GM19023 (cell line): Measurements from ENCODE around the gene KMT2B.

Source experiments
- ATAC-seq: cut with Tn5 transposase; IDR thresholded peaks from one replicate; pipeline ENCODE4 v1.9.1; 2021; ENCODE audit warnings: mild to moderate bottlenecking, moderate library complexity; ENCODE audit not compliant: unreplicated experiment

Gene KMT2B

DNA sequence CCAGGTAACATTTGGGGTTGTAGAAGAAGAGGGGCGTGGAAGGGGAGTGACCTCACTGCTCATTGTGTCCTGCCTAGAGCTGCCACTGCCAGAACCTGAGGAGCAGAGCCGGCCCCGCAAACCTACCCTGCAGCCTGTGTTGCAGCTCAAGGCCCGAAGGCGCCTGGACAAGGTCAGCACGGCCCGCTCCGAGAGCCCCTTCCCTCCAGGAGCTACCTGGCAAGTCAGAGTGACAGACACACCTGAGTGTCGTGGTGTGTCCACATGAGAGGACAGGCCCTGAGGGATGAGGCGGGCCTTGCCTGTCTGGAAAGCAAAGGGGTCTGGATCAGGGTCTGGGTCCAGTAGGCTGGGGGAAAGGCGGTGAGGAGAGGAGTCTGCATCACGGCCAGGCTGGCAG is 6.8 kb downstream of the KMT2B start:
- ATAC-seq, result no peak

DNA sequence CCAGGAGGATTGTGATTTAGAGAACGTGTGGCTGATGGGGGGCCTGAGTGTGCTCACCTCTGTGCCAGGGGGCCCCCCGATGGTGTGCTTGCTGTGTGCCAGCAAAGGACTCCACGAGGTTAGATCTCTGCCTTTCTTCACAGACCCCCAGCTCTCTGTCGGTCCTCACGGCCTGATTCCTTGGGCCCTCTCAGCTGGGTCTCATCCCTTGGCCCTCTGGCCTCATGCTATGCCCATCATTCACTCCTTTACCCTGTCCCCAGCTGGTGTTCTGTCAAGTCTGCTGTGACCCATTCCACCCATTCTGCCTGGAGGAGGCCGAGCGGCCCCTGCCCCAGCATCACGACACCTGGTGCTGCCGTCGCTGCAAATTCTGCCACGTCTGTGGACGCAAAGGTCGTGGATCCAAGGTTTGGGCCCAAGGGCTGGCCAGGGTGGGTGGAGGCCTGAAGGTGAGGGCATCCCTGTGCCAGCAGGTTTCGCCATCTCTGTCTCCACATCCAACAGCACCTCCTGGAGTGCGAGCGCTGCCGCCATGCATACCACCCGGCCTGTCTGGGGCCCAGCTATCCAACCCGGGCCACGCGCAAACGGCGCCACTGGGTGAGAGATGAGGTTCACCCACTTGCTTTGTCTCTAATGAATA is 7.5 kb downstream of the KMT2B start:
- no peak for ATAC-seq

- ATAC-seq, result no peak
Observed at GRCh38 chr19:35727053-35727955, 9.5 kb downstream of the KMT2B start.

DNA sequence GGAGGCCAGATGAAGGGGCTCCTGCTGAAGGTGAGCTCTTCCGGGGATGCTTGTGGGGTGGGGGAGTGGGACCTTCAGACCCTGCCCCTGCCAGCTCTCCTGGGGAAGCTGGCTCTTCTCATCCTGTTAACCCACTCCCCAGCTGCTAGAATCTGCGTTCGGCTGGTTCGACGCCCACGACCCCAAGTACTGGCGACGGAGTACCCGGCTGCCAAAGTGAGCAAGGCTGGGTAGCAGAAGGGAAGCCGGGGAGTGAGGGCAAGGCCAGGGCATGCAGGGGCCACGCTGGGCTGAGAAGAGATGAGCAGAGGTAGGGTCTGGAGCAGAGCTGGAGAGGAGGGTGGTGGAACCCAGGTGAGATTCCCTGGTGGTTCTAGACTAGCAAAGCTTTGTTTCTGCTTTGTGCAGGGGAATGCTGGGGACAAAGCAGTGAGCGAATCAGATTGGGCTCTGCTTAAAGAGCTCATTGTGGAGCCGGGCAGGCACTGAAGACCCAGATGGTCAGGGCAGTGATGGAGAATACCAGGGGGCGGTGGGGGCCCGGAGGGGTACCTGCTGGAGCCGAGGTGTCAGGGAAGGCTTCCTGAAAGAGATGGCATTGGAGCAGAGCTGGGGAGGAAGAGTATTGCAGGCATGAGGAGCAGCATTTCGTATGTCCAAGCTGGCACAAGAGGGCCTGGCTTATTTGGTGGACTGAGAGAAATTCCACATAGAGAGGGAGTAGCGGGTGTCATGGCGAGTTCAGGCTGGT is 10.3 kb downstream of the KMT2B start:
- ATAC-seq, result no peak

GRCh38 chr19:35729021-35729420 is 11.2 kb downstream of the KMT2B start:
- ATAC-seq, result no peak

DNA sequence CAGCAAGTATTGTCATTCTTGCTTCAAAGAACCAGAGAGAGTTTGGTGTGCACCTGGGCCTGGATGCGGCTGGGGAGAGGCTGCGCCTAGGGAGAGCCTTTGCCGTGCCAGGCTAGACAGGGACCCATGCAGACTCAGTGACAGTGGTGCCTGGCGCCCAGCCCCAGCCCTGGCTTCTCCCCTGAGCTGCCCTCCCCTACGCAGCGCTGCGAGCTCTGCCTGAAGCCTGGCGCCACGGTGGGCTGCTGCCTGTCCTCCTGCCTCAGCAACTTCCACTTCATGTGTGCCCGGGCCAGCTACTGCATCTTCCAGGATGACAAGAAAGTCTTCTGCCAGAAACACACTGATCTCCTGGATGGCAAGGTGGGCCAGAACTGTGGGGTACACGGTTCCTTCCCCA is 12.0 kb downstream of the KMT2B start:
- no peak for ATAC-seq

DNA sequence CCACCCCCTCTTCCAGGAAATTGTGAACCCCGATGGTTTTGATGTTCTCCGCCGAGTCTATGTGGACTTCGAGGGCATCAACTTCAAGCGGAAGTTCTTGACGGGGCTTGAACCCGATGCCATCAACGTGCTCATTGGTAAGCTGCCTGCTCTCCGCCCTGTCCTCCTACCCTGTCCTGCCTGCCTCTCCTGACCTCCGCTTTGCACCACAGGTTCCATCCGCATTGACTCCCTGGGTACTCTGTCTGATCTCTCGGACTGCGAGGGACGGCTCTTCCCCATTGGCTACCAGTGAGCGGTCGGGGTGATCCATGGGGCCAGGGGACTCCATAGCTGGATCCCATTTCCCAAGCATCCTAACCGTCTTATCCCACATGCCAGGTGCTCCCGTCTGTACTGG is 12.5 kb downstream of the KMT2B start:
- no peak for ATAC-seq

GRCh38 chr19:35731353-35731752 is 13.6 kb downstream of the KMT2B start:
- no peak for ATAC-seq

DNA sequence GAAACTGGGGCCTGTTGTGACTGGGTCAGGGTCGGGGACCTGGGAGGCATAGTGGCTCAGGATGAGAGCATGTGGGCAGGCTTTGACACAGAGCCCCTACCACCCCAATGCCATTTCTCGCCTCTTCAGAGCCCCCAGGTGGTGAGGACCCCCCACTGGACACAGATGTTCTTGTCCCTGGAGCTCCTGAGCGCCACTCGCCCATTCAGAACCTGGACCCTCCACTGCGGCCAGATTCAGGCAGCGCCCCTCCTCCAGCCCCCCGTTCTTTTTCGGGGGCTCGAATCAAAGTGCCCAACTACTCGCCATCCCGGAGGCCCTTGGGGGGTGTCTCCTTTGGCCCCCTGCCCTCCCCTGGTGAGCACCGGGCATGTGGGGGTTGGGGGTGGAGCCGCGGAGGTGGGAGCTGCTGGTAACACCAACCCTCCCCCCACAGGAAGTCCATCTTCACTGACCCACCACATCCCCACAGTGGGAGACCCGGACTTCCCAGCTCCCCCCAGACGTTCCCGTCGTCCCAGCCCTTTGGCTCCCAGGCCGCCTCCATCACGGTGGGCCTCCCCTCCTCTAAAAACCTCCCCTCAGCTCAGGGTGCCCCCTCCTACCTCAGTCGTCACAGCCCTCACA is 14.1 kb downstream of the KMT2B start:
- ATAC-seq, result no peak

GRCh38 chr19:35732540-35733179 is 14.9 kb downstream of the KMT2B start:
- no peak for ATAC-seq

GRCh38 chr19:35733180-35734125 is 15.7 kb downstream of the KMT2B start:
- no peak for ATAC-seq

DNA sequence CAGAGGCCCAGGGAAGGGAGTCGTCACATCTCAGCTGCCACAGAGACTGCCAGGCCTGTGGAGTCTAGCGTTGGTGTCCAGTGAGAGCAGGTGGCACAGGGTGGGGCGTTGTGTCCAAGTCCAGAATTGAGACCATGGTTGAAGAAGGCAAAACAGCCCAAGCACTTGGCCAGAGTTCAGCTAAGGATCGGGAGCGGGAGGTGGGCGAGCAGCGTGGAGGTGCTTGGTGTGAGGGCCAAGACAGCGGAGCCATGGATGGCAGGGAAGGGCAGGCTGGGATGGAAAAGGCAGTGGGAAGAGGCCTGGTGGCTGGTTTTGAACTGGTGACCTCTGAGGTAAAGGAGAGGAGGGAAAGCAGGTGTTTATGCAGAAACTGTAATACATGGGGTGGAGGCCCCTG is 16.5 kb downstream of the KMT2B start:
- no peak for ATAC-seq

- ATAC-seq, result no peak
Observed at GRCh38 chr19:35734889-35735288, 17.1 kb downstream of the KMT2B start.

DNA sequence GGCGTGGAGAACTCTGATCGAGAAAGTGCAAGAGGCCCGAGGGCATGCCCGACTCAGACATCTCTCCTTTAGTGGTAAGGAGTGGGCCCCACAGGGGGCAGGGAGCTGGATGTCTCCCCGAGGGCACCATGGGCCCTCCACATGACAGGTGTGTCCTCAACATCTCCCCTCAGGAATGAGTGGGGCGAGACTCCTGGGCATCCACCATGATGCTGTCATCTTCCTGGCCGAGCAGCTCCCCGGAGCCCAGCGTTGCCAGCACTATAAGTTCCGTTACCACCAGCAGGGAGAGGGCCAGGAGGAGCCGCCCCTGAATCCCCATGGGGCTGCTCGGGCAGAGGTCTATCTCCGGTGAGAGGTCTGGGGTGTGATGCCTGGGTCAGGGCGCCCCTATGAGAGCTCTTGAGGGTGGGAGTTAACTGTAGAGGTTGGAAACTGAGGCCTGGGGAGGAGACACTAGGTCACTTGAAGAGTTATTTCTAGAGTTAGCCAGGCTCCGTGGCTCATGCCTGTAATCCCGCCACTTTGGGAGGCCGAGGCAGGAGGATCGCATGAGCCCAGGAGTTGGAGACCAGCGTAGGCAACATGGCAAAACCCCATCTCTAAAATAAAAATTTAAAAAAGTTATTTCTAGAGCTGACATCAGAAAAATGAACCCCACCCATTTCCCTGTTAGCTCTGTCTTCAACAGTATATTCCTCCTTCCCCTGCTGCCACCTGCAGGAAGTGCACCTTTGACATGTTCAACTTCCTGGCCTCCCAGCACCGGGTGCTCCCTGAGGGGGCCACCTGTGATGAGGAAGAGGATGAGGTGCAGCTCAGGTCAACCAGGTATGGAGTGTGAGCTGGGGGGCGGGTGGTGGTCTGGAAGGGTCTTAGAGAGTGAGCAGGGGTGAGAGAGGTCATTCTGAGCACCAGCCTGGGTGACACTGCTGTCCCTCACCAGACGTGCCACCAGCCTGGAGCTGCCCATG is 19.4 kb downstream of the KMT2B start:
- no peak for ATAC-seq

DNA sequence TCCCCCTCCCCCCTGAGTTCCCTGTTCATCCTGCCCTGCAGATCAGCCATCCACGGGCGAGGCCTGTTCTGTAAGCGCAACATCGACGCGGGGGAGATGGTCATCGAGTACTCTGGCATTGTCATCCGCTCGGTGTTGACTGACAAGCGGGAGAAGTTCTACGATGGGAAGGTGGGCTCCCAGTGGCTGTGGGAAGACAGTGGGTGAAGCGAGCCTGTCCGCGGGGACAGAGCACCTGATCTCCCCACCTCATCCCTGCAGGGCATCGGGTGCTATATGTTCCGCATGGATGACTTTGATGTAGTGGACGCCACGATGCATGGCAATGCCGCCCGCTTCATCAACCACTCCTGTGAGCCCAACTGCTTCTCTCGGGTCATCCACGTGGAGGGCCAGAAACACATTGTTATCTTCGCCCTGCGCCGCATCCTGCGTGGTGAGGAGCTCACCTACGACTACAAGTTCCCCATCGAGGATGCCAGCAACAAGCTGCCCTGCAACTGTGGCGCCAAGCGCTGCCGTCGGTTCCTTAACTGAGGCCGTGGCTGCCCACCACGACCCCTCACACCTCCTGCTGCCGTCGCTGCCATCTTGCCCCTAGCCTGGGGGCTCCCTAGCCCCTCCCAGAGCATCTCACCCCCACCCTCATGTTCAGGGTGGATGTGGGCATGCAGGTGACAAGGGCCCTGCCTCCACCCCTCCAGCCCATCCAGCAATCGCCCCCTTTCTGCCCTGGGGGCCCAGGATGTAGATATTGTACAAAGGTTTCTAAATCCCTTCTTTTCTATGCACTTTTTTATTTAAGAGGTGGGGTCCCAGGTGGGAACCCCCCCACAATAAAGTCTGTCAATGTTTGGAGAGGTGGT is 20.5 kb downstream of the KMT2B start:
- ATAC-seq, result no peak

GRCh38 chr19:35738887-35739229 is 21.1 kb downstream of the KMT2B start:
- no peak for ATAC-seq

DNA sequence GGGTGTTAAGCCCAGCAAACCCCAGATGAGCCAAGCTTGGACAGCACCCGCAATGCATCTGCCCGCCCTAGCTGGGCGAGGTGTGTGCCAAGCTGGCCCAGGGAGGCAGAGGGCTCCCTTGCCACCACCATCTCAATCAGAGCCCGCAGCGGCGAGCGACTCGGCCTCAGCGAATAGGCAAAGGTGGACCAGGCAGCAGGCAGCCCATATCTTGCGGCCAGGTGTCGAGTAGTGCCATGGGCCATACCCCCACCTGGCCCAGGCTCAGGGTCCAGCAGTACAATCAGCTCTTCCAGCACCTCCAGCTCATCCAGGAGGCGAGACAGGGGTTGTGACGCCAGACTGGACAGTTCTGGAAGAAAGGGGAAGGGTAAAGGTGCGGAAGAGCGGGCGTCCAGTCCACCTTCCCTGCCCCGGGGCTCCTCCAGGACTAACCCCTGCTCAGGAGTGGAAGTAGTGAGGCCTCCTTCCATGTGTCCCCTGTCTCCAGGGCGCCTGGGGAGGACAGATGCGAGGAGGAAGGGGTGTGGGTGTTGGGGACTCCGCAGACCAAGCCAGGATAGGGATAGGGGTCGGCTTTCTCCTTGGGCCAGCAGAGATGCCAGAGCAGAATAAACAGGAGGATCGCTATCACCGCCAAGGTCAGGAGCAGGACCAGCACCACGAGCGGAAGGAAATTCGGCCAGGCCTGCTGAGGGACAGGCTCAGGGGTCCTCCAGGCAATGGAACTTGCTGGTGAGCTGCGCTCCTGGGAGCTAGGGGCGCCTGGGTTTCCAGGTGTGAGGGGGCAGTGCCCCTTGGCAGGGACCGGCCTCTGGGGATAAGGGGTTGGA is 21.7 kb downstream of the KMT2B start:
- ATAC-seq, result no peak
